HG02759 (cell line): Measurements from ENCODE around the gene SLC2A13.
"Not testable (repeated sequence)": the region's sequence is repeated elsewhere in the genome, so short reads cannot be mapped to it uniquely, and the experiment has no call there.

Experiments used
- ATAC-seq: cut with Tn5 transposase; IDR thresholded peaks from one replicate; pipeline ENCODE4 v1.9.1; 2021; ENCODE audit warnings: mild to moderate bottlenecking, moderate library complexity; ENCODE audit not compliant: unreplicated experiment

The SLC2A13 gene

DNA sequence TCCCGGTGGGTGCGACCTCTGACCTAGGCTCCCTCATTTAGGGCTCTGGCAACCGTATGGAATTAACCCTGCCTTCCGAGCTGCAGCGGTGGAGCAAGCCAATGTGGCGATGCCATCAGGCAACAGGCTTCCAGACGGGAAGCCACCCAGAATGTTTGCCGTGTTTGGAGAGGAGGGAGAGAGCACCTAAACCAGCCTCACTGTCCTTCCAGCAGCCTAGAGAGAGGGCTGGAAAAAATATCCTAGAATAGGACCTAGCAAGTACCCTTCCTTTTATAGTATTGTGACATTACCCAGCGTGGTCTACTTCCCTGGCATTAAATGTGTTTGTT, 287 bp upstream of the SLC2A13 start:
- no peak for ATAC-seq

DNA sequence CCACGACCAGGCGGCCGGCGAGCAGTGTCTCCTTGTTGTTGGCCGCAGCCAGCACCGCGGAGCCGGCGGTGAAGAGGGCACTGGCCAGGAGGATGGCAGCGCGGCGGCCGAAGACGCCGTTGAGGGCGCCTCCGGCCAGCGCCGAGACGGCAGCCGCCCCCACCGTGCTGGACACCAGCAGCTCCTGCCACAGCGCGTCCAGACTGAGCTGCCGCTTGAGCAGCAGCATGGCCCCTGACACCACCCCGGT, 691 bp downstream of the SLC2A13 start:
- no peak for ATAC-seq

DNA sequence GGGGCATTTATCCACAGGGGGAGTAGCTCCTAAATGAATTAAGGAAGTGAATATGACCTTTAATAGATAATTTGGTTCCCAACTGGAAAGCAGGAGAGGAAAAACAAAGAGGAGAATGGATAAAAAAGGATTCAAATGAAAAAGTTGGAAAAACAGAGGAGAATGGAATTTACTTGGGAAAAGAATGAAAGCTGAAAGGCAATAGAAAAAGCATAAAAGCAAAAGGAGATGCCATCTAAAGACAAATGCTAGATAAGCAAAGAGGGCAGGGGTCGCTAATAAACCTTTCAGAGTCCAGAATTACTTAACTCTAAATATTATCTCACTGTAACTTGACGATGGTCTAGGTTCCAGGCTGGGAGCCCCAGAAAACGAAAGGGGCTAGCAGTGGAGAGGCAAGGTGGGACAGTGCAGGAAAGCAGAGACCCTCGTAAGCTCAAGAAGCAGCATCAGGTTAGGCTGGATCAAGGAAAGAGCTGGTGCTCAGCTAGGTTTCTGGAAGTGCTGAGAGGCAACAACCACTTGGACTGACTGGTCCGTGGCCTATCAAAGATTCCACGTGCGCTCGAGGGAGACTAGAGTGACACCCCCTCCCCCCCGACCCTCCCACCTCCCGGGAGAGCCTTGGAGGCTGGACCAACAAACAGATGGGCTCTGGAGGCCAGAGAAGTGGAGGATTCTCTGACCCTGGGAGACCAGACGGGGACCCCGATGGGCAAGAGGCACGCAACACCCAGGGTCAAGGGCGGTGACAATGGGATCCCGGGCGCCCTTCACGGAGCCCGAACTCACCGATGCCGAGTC, 1.2 kb downstream of the SLC2A13 start:
- no peak for ATAC-seq

DNA sequence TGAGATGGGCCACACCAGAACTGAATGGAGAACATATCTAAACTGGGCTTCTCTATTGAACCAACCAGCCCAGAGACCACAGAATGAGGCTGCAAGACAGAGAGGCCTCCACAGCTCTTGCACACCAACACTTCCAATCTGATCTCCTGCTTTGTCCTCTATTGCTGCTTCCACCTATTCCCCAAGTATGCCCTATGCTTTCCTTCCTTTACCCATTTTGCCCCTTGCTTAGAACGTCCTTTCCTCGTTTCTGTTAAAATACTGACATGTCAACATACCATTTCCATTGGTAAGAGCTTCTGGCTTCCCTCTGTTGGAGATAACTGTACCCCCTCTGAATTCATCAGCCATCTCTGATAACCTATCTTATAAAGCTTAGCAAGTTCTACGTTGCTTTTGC, 2.8 kb downstream of the SLC2A13 start:
- ATAC-seq: no peak

- no peak for ATAC-seq
Observed at GRCh38 chr12:40101747-40102146, 4.1 kb downstream of the SLC2A13 start.

DNA sequence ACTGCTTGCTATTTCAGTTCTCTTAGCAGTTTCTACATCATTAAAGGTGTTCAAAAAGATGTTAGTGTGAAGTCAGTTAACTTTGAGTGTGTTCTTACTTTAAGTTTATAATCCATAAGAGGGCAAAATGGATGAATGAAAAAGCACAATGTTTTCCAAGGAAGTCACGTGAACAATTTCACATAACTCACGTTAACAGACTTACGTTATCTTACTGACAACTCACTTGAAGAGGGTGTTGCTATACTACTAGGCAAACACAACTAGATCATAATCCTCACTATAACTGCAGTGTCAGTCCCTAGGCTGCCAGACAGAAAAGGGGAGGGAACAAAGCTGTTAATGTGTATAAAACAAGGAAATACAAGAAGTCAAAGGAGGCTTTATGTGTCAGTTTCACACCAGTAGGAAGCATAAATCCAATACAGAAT, 6.4 kb downstream of the SLC2A13 start:
- ATAC-seq: no peak

- ATAC-seq: no peak
Observed at GRCh38 chr12:40098406-40099145, 7.3 kb downstream of the SLC2A13 start.

DNA sequence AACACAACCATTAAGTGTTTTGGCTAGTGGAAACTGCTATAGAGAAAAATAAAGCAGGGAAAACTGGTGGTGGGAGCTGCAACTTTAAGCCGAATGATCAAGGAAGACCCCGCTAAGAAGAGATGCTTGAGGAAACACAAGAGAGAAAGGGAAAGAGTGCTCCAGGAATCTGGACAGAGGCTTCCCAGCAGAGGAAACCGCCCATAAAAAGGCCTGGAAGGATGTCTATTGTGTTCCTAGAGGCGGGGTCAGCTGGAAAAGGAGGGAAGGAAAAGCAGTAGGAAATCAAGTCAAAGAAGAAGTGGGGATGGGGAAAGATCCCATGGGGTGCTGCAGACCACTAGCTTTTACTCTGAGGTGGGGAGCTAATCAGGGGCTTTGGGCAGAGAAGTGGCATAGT, 12.4 kb downstream of the SLC2A13 start:
- ATAC-seq: no peak

DNA sequence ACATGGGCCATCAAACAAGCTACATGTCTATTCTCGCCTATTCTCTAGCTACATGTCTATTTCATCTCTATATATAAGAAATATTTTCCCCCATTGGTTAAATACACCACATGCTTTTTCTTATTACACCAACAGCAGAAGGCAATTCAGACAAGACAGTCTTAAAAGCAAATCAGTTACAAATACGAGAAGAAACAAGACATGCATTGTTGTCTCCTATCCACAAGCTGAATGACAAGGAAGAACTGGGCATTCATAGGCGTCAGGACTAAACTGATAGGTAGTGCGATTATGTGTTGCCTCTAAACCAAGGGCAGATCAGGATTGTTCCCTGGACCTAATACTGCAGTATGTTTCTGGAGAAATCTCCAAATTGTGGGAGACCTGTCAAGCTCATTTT, 19.4 kb downstream of the SLC2A13 start:
- ATAC-seq: no peak

DNA sequence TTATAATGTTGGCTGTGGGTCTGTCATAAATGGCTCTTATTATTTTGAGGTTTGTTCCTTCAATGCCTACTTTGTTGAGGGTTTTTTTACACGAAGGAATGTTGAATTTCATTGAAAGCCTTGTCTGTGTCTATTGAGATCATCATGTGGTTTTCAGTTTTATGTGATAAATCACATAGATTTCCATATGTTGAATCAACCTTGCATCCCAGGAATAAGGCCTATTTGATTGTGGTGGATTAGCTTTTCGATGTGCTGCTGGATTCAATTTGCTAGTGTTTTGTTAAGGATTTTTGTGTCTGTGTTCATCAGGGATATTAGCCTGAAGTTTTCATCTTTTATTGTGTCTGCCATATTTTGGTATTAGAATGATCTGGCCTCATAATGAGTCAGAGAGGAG, 27.6 kb downstream of the SLC2A13 start:
- ATAC-seq: no peak

GRCh38 chr12:40075458-40075857, 30.4 kb downstream of the SLC2A13 start:
- no peak for ATAC-seq

- no peak for ATAC-seq
Observed at GRCh38 chr12:40068416-40068815, 37.5 kb downstream of the SLC2A13 start.

GRCh38 chr12:40065636-40066035, 40.2 kb downstream of the SLC2A13 start:
- ATAC-seq: no peak

DNA sequence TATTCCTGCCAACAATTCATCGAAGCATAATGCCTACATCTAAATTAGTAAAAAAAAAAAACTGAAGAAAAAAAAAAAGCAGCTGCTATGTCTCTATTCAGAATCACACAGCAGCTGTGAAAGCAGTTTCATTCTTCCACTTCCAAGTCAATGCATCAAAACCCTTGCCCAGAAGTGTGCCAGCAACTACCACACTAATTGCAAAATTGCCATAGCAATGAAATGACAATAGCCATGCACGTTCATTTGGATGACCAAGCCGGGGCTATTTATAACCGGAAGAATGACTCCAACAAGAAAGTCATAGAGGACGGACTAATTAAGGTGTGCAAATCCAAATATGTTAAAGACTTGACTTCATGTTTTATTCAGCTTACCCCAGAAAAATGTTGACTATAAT, 42.5 kb downstream of the SLC2A13 start:
- no peak for ATAC-seq

DNA sequence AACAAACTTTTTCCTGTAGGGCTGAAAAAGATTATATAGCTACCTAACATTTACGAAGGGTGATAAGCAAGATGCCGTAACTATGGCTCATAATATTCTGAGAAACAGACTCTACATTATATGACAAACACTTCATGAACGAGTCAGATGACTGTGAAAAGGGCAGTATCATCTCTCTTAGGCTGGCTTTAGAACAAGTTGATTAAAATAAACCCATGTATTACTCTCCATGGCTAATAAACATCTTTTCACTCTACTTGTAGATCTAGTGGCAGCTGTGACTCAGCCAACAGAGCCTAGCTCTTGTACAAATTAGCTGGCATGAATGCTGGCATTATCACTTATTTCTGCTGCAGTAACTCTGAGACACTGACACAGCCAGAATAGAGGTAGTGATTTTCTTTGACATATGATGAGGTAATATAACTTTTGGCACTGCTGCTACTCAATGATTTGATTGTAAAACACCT, 47.1 kb downstream of the SLC2A13 start:
- ATAC-seq: no peak

GRCh38 chr12:40056373-40056772, 49.5 kb downstream of the SLC2A13 start:
- no peak for ATAC-seq

- no peak for ATAC-seq
Observed at GRCh38 chr12:40055776-40056175, 50.1 kb downstream of the SLC2A13 start.

- no peak for ATAC-seq
Observed at GRCh38 chr12:40055228-40055579, 50.7 kb downstream of the SLC2A13 start.

GRCh38 chr12:40054555-40055227, 51.2 kb downstream of the SLC2A13 start:
- ATAC-seq: no peak

DNA sequence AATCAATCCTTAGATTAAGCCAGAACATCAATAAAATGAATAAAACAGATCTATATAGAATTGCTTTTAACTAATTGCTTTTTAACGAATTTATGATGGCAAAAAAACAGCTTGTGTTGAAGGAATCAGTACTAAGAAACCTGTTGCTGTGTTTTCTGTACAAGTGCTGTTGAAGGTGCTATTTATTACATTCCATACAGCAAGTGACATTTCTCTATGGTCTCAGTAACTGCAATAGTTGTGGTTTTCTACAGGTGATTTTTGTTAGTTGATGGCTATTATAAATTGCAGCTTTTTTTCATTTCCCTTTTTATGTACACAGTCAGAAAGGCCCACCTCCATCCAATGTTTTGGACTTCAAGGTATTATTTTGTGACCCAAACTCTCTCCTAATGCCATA, 56.6 kb downstream of the SLC2A13 start:
- ATAC-seq: no peak

GRCh38 chr12:40047002-40047401, 58.9 kb downstream of the SLC2A13 start:
- not testable (repeated sequence) for ATAC-seq

GRCh38 chr12:40045656-40046055, 60.2 kb downstream of the SLC2A13 start:
- ATAC-seq: no peak
